ENCODE results near the gene CEACAM8.

The CEACAM8 gene

DNA sequence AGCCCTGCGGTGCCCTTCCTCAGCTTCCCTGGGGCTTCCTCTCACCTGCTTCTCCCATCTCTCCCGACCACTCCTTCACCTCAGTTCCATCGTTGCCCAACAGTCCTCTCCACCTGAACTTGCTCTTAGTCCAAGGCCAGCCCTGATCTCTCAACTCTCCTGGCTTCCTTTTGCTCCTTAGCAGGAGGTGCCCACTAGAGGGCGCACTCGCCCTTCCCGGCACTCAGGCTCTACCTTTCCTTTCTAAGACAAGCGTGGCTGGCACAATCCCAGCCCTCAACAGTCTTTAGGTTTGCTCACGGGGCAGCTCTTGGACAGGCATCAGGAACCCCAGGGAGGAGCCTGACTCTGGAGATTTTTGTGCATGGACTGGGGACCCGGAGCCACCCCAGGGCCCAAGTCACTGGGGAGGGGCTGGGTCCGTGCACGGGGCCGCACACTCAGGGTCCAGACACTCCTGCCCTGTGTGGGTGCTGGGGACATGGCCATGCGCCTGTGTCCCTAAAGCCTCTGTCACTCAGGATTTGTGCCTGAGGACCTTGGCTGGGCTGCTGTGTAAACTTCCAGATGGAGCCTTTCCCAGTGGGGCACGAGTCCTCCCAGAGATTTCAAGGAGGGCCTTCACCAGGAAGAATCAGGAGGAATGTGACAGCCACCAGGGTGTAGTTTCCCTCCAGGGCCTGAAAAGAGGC is 12.1 kb upstream of the CEACAM8 start:
- H3K36me3 ChIP-seq (ENCODE audit: control insufficient read depth in 2 of 2, insufficient read depth in 1 of 2, low read length in 2 of 2): no peaks in the 10 kb centered on the region
- ChIA-PET POLR2A (no interaction called here), CTCF (interaction anchor here (0.5 to 4.4 kb wide), 45 partner anchors 8 to 1451 kb away, joined by 3 to 41 read pairs (median 4); partner anchors contain the start of genes CEACAM8 and PSG8)
- TF ChIP-seq, protein P1, sequence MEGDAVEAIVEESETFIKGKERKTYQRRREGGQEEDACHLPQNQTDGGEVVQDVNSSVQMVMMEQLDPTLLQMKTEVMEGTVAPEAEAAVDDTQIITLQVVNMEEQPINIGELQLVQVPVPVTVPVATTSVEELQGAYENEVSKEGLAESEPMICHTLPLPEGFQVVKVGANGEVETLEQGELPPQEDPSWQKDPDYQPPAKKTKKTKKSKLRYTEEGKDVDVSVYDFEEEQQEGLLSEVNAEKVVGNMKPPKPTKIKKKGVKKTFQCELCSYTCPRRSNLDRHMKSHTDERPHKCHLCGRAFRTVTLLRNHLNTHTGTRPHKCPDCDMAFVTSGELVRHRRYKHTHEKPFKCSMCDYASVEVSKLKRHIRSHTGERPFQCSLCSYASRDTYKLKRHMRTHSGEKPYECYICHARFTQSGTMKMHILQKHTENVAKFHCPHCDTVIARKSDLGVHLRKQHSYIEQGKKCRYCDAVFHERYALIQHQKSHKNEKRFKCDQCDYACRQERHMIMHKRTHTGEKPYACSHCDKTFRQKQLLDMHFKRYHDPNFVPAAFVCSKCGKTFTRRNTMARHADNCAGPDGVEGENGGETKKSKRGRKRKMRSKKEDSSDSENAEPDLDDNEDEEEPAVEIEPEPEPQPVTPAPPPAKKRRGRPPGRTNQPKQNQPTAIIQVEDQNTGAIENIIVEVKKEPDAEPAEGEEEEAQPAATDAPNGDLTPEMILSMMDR (tag by site-specific recombination; IDR thresholded peaks at IDR 0.05): peak; percentile 91
- no peak for TF ChIP-seq MEIS1 (CRISPR knock-in tag; IDR thresholded peaks at IDR 0.05; ENCODE audit: borderline replicate concordance)
- no peak for TF ChIP-seq ZNF18 (tag by site-specific recombination; IDR thresholded peaks at IDR 0.05)
- TF ChIP-seq ZNF670 (tag by site-specific recombination; IDR thresholded peaks at IDR 0.05; ENCODE audit: low read depth): no peak
- TF ChIP-seq ZNF549 (tag by site-specific recombination; IDR thresholded peaks at IDR 0.05): no peak
- TF ChIP-seq ZNF654 (tag by site-specific recombination; IDR thresholded peaks at IDR 0.05; ENCODE audit: low read depth): peak; percentile 60
- H3K4me1 ChIP-seq (ENCODE audit: control insufficient read depth, insufficient read depth, low read length): no peaks in the 10 kb centered on the region
- no peak overlapping the region for H3K4me3 ChIP-seq (ENCODE audit: low read depth, low read length)
- no peak overlapping the region for H3K27ac ChIP-seq (ENCODE audit: extremely low read depth, low read depth, low read length)
- no peaks in the 10 kb centered on the region for H3K9me3 ChIP-seq (ENCODE audit: control insufficient read depth, insufficient read depth, low read depth, low read length)

GRCh38 chr19:42601811-42602443 is 7.2 kb upstream of the CEACAM8 start:
- ChIA-PET POLR2A (interaction anchor here (0.6 kb wide), 1 partner anchor 30 kb away, joined by 3 read pairs; no protein-coding TSS in a partner anchor), CTCF (interaction anchor here (0.6 to 2.6 kb wide), 6 partner anchors 33 to 92 kb away, joined by 3 to 11 read pairs (median 6); no protein-coding TSS in a partner anchor)
- TF ChIP-seq ZNF626 (tag by site-specific recombination; IDR thresholded peaks at IDR 0.05) (no peak), REST (tag by site-specific recombination; IDR thresholded peaks at IDR 0.05) (peak; percentile 98), ZNF18 (tag by site-specific recombination; IDR thresholded peaks at IDR 0.05) (peak; percentile 72), ELK4 (IDR thresholded peaks at IDR 0.05; ENCODE audit: borderline replicate concordance, low read depth, low read length) (no peak), ZNF560 (tag by site-specific recombination; IDR thresholded peaks at IDR 0.05; ENCODE audit: borderline replicate concordance) (no peak), PRDM1 (tag by site-specific recombination; IDR thresholded peaks at IDR 0.05) (no peak)
- H3K27ac ChIP-seq (ENCODE audit: extremely low read depth, low read depth, low read length): no peak overlapping the region
- H3K4me3 ChIP-seq (ENCODE audit: low read depth, low read length): no peak overlapping the region
- no peaks in the 10 kb centered on the region; a peak in 1 of 3 replicates for H3K36me3 ChIP-seq (ENCODE audit: control insufficient read depth in 2 of 2, insufficient read depth in 1 of 2, low read length in 2 of 2)
- no peaks in the 10 kb centered on the region for H3K4me1 ChIP-seq (ENCODE audit: control insufficient read depth, insufficient read depth, low read length)
- no peaks in the 10 kb centered on the region; the same call in 1 of the 2 replicates for H3K9me3 ChIP-seq (ENCODE audit: control insufficient read depth, insufficient read depth, low read depth, low read length)

All from HEK293 (cell line).